Raji (cell line): Measurements from ENCODE around the gene EPS8.

Source experiments
- POLR2A ChIP-seq: IDR thresholded peaks from 2 replicates; pipeline ENCODE4 v1.6.1; 2011; ENCODE audit warnings: low read depth, low read length, control low read depth; ENCODE audit not compliant: insufficient read depth

Gene EPS8

DNA sequence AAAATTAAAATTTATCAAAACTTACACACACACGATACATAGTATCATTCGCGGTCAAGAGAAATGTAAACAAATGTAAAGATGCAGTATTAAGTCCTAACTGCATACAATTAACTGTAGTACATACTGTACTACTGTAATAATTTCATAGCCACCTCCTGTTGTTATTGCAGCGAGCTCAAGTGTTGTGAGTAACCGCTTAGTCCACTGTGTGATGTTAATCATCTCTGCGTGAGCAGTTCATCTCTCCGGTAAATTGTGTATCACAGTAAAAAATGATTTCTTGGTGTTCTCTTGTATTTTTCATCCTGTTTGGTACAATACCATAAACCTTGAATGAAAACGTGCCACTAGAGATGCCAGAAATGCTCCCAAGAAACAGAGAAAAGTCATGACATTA lies 6.5 kb downstream of the EPS8 start:
- no peak for TF ChIP-seq POLR2A

DNA sequence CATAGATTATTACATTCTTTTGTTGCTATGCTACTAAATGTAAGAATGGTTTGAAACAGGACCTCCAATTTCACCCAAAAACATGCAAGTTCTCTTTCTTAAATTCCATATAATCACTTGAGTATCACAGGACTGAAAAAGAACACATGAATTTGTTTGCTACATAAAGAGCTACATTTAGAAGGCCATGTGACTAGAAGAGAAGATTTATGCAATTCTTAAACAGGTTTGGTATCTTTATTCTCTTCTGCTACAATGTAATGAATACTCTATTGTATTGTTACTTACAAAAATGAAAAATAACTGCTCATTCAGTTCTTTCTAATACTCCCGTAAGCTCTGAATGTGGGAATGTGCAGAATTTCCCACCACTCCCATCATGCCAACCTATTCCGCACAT lies 9.3 kb downstream of the EPS8 start:
- no peak for TF ChIP-seq POLR2A

DNA sequence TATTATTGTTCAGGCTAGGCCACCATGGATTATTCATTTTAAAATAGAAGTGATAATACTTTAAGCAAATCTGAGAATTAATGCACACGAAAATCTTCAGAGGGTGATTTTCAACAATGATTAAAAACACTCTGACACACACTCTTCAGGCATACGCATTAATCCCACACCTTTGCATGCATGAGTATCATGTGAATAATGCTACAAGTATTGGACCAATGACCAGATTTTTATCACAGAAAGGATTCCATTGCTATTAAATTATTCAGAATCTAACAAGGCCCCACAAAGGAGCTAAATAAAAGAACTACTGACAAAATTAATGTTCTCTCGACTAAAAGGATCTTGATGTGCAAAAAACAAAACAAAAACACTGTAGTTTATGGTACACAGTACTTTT lies 11.1 kb downstream of the EPS8 start:
- TF ChIP-seq POLR2A = no peak

DNA sequence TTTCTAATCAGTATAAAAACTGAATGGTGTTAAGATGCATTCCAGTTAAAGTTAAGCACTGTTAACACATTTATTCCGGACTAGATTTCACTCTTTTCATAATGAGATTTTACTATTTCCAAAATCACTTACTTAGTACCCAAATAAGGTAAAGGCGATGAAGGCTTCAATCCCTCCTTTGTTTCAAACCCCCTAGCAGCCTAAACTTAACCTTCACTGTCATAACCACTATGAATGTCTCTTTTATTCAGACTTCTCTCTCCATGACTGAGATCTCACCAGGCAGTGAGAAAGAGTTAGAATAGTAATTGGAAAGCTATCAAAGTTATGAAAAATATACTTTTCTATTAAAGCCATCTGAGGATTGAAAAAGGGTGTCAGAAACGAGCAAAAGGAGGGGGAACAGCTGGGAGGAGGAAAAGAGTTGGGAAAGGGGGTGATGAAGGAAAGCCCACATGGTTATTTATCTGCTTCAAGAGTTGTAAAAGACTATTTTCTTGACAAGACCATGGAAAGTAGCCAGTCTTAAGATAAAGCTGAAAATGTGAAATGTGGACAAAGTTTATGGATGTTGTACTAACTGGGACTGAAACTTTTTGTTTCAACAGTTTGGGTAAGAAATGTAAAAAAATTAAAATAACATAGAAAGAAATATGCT lies 11.7 kb downstream of the EPS8 start:
- TF ChIP-seq POLR2A = no peak

DNA sequence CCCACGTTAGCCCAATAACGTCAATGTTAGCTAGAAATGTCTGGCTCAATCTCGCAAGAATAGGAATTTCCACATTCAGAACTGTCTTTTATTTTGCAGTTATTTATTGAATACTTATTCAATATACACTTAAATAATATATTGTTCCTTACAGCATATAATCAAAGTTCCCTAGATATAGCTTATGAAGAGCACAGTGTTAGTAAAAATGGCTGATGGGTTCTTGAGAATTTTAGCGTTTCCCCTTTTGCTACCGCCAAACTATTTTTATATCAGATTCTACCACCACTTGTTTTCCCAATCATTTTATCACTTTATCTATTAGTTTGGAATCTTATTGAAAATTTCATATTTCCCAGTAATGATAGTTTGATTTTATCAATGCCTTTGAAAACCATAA lies 12.7 kb downstream of the EPS8 start:
- no peak for TF ChIP-seq POLR2A

DNA sequence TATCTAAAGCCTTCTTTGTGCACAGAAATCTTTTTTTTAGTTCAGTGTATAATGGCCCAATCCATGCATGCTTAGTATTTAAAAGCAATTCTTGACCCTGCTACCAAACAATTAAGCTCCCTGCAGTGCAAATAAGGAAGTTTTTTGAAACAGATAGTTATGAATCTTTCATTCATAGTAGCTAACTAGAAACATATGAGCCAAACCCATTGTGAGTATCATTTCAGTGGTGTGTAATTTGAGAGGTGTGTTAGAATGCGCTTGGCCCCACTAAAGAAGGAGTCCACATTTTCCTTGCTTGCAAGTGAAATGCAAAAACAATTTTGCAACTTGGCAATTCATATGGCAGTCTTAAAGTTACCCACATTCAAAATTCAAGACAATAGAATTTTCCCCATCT lies 14.4 kb downstream of the EPS8 start:
- no peak for TF ChIP-seq POLR2A

DNA sequence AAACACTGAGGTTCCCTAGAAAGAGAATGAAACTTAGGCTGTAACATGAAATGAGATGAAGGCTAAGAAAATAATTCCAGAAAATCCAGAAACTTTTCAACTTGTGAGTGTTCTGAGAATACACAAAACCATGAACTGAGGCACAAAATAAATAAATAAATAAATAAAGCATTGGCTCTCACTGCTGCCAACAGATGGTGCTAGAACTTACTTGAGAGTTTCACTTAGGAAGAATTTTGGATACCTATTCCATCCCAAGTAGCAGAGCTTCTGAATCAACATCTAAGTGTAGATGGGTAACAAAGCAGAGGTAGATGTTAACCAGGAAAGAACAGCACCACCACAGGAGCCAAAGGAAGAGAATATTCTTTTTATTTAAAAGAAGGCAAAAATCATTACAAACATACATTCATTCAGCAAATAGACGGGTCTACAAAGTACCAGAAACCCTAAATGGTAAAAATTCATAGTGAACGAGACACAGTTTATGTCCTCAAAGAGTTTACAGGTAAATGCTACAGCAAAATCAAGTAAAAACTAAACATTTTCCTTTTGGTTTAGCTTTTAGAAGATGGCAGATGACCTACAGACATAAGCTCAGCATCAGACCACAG lies 16.7 kb downstream of the EPS8 start:
- no peak for TF ChIP-seq POLR2A

DNA sequence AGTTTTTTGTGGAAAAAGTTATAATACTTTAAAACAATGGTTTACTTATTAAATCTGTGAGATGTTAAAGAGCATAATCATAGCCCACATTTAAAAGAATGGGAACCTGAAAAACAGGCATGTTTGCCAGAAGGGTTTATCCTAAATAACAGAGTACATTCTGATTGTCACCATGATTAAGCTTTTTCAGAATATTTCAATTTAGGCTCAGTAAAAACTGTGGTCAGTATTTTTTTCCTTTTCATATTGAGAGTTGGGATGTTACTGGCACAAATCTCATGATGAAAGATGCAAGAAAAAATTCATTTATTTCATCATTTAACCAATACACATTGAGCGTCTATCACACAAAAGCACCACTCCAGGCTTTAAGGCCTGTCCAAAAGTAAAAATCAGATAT lies 18.6 kb downstream of the EPS8 start:
- no peak for TF ChIP-seq POLR2A

DNA sequence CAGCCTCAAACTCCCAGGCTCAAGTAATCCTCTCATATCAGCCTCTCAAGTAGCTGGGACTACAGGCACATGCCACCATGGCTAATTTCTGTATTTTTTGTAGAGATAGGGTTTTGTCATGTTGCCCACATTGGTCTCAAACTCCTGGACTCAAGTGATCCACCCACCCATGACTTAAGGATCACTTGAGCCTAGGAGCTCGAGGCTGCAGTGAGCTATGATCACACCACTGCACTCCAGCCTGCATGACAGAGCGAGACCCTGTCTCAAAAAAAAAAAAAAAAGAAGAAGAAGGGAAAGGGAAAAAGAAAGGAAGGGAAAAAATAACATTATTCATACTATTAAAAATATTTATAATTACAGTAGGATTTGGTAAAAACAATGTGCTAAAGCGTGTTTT lies 19.2 kb downstream of the EPS8 start:
- no peak for TF ChIP-seq POLR2A

DNA sequence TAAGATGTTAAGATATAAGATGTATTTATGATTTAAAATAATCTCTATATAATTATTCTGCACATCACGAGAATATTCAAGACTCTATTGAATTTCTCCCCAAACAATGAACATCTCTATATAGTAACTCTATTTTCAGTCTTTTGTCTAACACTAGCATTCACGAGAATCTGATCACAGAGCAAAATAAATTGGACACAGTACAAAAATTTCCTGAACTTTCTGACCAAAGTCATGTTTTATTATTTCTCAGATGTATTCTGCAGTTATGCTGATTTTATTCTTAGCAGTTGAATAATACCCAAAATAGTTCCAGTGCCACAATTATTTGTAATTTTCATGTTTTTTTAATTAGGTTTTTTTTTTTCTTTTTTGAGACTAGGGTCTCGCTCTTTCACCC lies 19.6 kb downstream of the EPS8 start:
- TF ChIP-seq POLR2A = no peak

DNA sequence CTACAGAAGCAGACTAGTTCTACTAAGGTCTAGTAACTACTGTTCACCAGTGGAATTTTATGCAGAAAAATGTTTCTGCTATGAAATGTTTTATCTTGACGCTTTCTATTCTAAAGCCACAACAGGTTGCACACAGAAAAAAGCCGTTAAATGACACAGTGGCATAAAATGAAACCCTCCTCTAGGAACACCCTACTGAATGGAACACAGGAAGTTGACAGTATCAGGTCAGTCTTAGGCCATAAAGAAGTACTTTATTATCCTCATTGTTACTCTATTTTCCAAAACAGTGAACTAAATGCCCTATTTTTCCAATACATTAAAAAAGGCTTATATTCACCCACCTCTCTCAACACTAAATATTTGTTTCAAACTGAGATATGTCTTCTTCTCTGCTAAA lies 21.9 kb downstream of the EPS8 start:
- TF ChIP-seq POLR2A = no peak

DNA sequence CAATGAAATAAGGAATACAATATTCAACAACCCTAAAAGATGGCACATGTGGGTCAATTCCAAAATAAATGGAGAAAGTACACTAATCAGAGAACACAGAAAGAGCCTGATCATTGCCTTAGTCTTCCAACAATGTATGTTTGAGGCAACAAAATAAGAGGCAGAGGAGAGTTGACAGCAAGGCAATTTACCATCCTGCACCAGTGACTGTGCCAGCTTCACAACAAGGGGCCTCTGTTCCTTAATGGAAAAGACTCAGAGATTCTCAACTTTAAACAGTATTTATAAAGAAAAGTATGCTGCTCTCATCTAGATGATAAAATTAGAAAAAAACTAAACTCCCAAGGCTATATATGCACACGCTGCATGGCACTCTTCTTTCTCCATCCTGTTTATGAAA lies 25.9 kb downstream of the EPS8 start:
- TF ChIP-seq POLR2A = no peak

DNA sequence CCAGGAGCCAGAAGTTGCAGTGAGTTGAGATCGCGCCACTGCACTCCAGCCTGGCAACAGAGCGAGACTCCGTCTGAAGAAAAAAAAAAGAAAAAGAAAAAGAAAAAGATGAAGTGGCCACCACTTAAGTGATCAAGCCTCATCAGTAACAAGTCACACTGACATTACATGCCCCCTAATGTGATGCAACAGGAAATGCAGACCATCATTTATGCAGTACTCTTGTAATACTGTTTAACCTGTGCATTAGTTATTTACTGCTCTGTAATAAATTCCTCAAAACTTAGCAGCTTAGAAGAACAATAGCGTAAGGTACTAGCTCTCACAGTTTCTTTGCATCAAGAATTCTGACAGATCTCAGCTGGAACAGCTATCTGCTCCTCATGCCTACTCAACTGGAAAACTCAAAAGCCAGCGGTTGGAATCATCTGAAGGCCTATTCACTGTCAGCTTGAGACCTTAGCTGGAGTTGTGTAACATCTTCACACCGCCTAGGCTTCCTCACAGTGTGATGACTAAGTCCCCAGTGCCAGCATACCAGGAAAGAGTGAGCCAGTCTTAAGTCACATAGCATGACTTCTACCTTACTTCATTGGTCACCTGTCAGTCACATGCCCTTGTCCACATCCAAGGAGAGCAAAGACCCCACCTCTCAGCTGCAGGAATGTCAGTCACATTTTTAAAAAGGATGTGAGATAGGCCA lies 31.5 kb downstream of the EPS8 start:
- no peak for TF ChIP-seq POLR2A

DNA sequence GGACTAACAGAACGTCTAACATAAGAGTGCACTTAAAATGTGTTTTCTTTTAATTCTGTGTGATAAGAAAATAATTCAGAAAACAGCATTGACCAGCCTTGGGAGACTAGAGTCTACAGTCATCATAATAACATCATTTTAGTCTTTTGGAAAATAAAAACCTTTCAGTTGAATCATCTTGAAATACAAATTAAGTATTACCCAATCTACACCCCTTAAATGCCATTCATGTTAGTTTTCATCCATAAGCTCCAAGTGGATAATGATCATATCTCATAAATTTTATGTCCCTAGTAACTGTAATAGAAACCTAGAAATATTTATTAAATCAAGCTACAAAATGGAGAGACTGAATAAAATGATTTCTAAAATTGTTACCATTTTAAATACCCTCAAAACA lies 32.4 kb downstream of the EPS8 start:
- no peak for TF ChIP-seq POLR2A

DNA sequence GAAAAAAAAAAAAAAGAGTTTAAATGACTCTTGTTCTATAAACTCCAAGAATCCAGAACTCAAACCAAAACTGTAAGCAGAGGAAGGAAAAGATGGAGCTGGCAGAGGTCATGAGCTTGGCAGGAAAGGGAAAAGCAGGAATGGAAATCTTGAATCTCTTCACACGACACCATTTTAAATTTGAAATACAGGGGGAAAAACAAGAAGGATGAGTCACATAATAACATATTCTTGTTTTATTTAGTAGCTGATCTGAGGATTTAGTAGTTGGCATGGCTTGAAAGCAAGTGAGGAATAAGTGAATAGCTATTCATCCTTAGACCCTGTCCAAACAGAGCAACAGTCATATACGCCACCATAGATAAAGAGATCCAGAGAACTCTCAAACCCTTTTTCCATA lies 35.0 kb downstream of the EPS8 start:
- TF ChIP-seq POLR2A = no peak

DNA sequence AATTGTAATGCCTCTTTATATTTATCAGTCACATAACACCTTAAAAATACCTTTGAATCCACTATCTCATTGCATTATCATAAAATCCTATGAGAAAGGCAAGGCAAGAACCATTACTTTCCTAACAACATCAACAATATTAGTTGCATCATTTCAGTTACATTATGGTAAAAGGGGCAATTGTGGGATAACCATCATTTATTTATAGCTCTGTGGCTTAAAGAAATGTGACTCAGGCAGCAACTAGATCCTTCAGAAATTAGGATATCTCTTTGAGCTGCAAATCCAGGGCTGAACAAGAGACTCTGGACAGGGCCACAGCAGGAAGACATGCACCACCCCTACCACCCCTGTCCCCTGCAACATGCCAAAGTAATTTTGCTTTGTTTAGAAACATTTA lies 36.4 kb downstream of the EPS8 start:
- no peak for TF ChIP-seq POLR2A

DNA sequence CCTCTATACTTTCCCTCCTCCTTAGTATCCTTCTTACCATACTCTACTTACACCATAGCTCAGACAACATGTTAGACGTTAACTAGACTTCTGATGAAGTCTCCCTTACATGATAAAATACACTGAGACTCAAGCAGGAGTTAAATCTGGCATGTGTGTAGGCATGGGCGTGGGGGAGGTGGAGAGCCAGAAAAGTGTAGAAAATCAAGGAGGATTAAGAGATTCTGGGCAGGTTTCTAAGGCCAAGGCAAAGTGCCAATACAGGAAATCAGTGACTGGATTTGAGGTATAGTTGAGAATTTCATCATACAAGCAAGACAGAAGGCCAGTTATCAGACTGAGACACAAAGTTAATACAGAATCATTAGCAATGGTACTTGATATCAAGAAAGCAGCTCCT lies 37.4 kb downstream of the EPS8 start:
- TF ChIP-seq POLR2A = no peak

DNA sequence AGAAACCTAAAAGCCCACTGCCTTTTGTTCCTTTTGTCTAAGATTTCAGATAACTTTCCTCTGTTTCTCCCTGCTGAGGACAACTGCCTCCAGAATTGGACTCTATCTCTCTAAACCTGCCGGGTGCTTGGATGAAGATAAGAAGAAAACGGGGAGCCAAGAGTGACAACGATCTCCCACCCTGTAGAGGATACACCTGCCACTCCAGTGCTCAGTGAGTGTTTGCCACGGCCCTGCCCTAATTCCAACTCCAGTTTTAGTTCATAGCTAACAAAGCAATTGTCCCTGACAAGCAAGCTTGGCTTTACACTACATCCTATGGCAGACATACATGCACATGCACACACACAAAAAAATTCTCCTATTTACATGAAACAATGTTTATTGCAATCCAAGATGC lies 39.3 kb downstream of the EPS8 start:
- TF ChIP-seq POLR2A = no peak
